Brain microvascular endothelial cell (primary cell): ENCODE measurements around the gene ITGB7.

Experiments
- DNase-seq: peaks from one replicate; pipeline ENCODE4 v3.0.0-alpha.2; 2020
- H3K27ac ChIP-seq: fragments of 250-450 bp; sonication (Bioruptor Pico); 2 replicates; pipeline ENCODE4 v1.5.1; 2020; ENCODE audit warnings: mild to moderate bottlenecking, moderate library complexity
- H3K27me3 ChIP-seq: fragments of 250-450 bp; sonication (Bioruptor Pico); replicated peaks from 2 replicates; pipeline ENCODE4 v1.5.1; 2020; ENCODE audit warnings: mild to moderate bottlenecking
- H3K36me3 ChIP-seq: fragments of 250-450 bp; sonication (Bioruptor Pico); replicated peaks from 2 replicates; pipeline ENCODE4 v1.5.1; 2020; ENCODE audit warnings: mild to moderate bottlenecking
- H3K4me3 ChIP-seq: 2 replicates; pipeline ENCODE4 v1.5.1; 2011; ENCODE audit warnings: low read depth, mild to moderate bottlenecking, control low read depth, low read length, moderate library complexity
- in situ Hi-C: cut with HindIII; loops from 2 replicates; pipeline ENCODE4 v1.10.0; 2017; ENCODE audit warnings: low sequenced_read_pairs, low pct_ligation_motif_present
- TF ChIP-seq, protein P1 (sequence below): IDR thresholded peaks from 2 replicates; pipeline ENCODE4 v1.5.1; 2011; ENCODE audit warnings: low read depth, mild to moderate bottlenecking, moderate library complexity, low read length, control low read depth, inconsistent platforms; ENCODE audit errors: missing control alignments

ITGB7 gene, protein sequence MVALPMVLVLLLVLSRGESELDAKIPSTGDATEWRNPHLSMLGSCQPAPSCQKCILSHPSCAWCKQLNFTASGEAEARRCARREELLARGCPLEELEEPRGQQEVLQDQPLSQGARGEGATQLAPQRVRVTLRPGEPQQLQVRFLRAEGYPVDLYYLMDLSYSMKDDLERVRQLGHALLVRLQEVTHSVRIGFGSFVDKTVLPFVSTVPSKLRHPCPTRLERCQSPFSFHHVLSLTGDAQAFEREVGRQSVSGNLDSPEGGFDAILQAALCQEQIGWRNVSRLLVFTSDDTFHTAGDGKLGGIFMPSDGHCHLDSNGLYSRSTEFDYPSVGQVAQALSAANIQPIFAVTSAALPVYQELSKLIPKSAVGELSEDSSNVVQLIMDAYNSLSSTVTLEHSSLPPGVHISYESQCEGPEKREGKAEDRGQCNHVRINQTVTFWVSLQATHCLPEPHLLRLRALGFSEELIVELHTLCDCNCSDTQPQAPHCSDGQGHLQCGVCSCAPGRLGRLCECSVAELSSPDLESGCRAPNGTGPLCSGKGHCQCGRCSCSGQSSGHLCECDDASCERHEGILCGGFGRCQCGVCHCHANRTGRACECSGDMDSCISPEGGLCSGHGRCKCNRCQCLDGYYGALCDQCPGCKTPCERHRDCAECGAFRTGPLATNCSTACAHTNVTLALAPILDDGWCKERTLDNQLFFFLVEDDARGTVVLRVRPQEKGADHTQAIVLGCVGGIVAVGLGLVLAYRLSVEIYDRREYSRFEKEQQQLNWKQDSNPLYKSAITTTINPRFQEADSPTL

DNA sequence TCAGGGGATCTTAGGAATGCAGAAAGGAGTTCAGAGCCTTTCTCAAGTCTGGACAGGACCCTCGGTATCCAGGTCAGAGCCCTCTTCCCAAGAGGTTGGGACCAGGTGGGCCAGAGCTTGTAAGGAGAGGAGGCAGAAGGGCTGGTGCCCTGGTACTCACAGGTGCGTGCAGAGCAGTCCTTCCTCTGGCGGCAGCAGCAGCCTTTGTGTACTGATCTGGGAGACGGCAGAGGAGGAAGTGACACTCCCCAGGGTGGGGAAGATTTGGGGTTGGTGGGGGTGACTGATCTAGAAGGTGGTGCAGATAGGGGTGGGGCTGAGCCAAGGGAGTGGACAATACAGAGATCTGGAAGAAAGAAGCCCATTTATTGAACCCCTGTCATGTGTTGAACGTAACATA, at the start of gene ITGB7:
ITGB7 (minus strand) TSS at position 210 of the 400 bp plus-strand sequence. CDS start 6,808 bp downstream, outside the sequence.
- TF ChIP-seq, protein P1, sequence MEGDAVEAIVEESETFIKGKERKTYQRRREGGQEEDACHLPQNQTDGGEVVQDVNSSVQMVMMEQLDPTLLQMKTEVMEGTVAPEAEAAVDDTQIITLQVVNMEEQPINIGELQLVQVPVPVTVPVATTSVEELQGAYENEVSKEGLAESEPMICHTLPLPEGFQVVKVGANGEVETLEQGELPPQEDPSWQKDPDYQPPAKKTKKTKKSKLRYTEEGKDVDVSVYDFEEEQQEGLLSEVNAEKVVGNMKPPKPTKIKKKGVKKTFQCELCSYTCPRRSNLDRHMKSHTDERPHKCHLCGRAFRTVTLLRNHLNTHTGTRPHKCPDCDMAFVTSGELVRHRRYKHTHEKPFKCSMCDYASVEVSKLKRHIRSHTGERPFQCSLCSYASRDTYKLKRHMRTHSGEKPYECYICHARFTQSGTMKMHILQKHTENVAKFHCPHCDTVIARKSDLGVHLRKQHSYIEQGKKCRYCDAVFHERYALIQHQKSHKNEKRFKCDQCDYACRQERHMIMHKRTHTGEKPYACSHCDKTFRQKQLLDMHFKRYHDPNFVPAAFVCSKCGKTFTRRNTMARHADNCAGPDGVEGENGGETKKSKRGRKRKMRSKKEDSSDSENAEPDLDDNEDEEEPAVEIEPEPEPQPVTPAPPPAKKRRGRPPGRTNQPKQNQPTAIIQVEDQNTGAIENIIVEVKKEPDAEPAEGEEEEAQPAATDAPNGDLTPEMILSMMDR, result no peak
- Histone ChIP-seq H3K4me3 (no peak within 1 kb of the TSS), H3K27ac (no peak within 1 kb of the TSS), H3K27me3 (no peaks in the 10 kb centered on the region), H3K36me3 (peaks cover 18% of the 10 kb centered on the region)
- in situ Hi-C loops, result no loop called here
- no peak for DNase-seq

DNA sequence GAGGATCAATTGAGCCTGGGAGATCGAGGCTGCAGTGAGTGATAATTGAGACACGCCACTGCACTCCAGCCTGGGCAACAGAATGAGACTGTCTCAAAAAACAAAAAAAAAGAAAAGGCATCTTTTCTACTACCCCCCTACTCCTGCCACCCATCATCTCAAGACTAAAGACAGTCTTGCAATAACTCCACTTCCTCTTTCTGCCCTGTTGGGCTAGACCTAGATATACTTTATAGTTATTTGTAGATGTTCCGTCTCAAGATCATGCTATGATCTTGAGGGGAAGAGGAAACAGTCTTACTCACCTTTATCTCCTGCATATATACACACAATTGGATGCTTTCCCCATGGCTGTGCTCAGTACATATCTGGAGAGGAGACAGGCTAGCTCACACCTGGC, 48.9 kb upstream of the ITGB7 start:
- no peak overlapping the region for H3K27ac ChIP-seq
- H3K36me3 ChIP-seq, result peaks cover 8% of the 10 kb centered on the region
- in situ Hi-C loops, result no loop called here
- no peaks in the 10 kb centered on the region for H3K27me3 ChIP-seq
- DNase-seq, result no peak
- no peak overlapping the region for H3K4me3 ChIP-seq
- TF ChIP-seq, protein P1, result no peak

DNA sequence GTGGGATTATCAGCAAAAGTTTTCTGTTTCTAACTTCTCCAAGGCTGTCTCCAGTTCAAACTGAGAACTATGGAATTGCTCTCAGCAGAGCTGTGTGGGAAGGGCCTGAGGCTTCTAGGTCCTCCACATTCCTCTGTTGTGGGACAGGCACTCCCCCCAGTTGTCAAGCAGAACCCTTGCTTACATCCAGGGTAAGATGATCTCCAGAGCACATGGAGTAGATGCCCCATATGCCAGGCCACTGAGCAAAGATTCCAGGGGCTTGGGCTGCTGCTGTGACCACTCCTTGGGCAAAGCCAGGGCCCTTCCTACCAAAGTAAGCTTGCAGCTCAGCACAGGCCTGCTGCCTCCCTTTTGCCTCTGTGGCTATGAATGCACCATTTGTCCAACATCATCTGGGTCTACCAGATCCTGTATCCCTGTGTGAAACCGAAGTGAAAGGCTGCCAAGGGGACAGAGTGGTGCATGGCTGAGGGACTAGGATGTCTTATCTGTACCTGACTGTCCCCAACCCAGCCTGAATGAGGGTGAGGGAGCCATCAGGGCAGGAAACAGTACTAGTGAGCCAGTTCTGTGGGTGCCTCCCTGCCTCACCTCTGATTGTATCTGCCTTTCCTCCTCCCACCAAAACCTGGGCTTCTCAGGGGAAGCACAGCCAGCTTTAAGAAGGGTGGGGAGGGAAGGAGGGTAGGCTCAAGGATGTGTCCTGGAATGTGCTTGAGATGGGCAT, 47.9 kb upstream of the ITGB7 start:
- no peak overlapping the region for H3K4me3 ChIP-seq
- TF ChIP-seq, protein P1, result no peak
- in situ Hi-C loops, result no loop called here
- H3K36me3 ChIP-seq, result peaks cover 8% of the 10 kb centered on the region
- DNase-seq, result no peak
- H3K27ac ChIP-seq, result no peak overlapping the region
- H3K27me3 ChIP-seq, result no peaks in the 10 kb centered on the region

DNA sequence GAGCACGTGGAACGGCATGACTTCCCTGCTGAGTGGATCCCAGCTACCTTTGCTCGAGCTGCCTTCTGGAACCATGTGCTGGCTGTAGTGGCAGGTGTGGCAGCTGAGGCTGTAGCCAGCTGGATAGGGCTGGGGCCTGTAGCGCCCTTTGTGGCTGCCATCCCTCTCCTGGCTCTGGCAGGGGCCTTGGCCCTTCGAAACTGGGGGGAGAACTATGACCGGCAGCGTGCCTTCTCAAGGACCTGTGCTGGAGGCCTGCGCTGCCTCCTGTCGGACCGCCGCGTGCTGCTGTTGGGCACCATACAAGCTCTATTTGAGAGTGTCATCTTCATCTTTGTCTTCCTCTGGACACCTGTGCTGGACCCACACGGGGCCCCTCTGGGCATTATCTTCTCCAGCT, 46.2 kb upstream of the ITGB7 start:
- Histone ChIP-seq H3K27ac (no peak overlapping the region), H3K4me3 (peak overlapping the region; percentile 9), H3K36me3 (peaks cover 8% of the 10 kb centered on the region), H3K27me3 (no peaks in the 10 kb centered on the region)
- no peak for DNase-seq
- in situ Hi-C loops, result no loop called here
- TF ChIP-seq, protein P1, result no peak

DNA sequence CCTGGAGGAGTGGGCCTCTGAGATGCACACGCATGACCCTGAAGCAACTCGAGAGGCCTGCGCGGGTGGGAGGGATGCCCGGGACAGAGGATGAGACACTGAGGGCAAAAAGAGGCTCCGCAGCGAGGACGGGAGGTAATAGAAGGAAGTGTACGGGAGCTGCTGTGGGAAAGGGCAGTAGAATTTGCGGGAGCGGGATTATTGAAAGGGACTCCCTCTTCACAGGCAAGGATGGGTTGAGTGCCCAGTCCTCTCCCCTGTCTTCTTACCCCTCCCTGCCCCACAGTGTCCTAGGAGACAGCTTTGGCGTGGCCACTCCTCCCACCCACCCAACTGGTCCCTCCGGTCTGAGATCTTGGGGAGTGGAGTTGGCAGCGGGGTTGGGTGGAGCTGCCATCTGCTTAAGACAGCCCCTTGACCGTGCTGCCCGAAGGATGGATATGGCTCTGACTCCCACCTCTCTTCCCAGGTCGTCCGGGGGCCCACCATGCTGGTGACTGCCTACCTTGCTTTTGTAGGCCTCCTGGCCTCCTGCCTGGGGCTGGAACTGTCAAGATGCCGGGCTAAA, 45.4 kb upstream of the ITGB7 start:
- TF ChIP-seq, protein P1, result no peak
- Histone ChIP-seq H3K27ac (peak overlapping the region; percentile 37), H3K4me3 (peak overlapping the region; percentile 87), H3K27me3 (no peaks in the 10 kb centered on the region), H3K36me3 (peaks cover 8% of the 10 kb centered on the region)
- no peak for DNase-seq
- in situ Hi-C loops, result no loop called here
